Left lung (tissue), 10 donors: ENCODE data around the gene SH3PXD2B. TPM values are rescaled to one million over a fixed set of nuclear protein-coding genes. Genes with fewer than 3 reads are reported as not detected.

Source experiments
- ATAC-seq: fragments of 200-7000 bp; cut with Tn5 transposase; one replicate; pipeline ENCODE4 v1.9.1; 2020; ENCODE audit warnings: moderate library complexity
- DNase-seq, 4 donors: peaks; one replicate each; pipeline ENCODE4 v3.0.0-alpha.2; 2013 to 2020
- H3K27ac ChIP-seq, 2 donors: fragments of 200-600 bp; sonication (generic) in 1 of 2; one replicate each; pipeline versions ENCODE4 v1.5.0 to v1.8.0; 2020 to 2021
- H3K27me3 ChIP-seq, 2 donors: fragments of 200-600 bp; sonication (generic) in 1 of 2; one replicate each; pipeline versions ENCODE4 v1.5.0 to v1.8.0; 2020 to 2021
- H3K36me3 ChIP-seq, 2 donors: fragments of 200-600 bp; sonication (generic) in 1 of 2; one replicate each; pipeline versions ENCODE4 v1.5.0 to v1.8.0; 2020 to 2021
- H3K4me1 ChIP-seq, 2 donors: fragments of 200-600 bp; one replicate each; pipeline ENCODE4 v1.8.0; 2021
- H3K4me3 ChIP-seq, 2 donors: fragments of 200-600 bp; sonication (generic) in 1 of 2; one replicate each; pipeline versions ENCODE4 v1.5.0 to v1.8.0; 2020 to 2021; ENCODE audit warnings: mild to moderate bottlenecking in 1 of 2
- H3K9me3 ChIP-seq, 2 donors: fragments of 200-600 bp; sonication (generic) in 1 of 2; one replicate each; pipeline versions ENCODE4 v1.5.0 to v1.8.0; 2020 to 2021
- intact Hi-C, 2 donors: fragments of 100-400 bp; cut with DNase I; formaldehyde crosslinking; loops; one replicate each; pipeline versions ENCODE4 v1.11.2 to v1.14.2; 2022
- polyA plus RNA-seq, 6 donors: library from polyadenylated mRNA; unstranded; fragments of 120-200 nt; gene quantifications; one replicate each; pipeline ENCODE4 v1.2.1, GENCODE V29; 2013; ENCODE audit not compliant: insufficient read length in 6 of 6
- total RNA-seq, 2 donors: library from RNA; stranded (reverse); fragmentation: NEBNext Ultra II Directional; extraction: Animal tissue kit (Norgen Biotek cat#: 25700); gene quantifications; one replicate each; pipeline ENCODE4 v1.2.1, GENCODE V29; 2021
- TF ChIP-seq, protein P1 (sequence below), 2 donors: fragments of 200-600 bp; sonication (generic) in 1 of 2; IDR thresholded peaks; one replicate each; pipeline versions ENCODE4 v1.5.0 to v1.8.0; 2021; ENCODE audit warnings: antibody characterized with exemption in 2 of 2
- donor health status: DM: no; HTN: yes; CAD: no.
- donor health status: DM: no; HTN: no; CAD: no.

The SH3PXD2B gene
- total and polyA plus RNA-seq, 8 donors = 35.4 to 57.5 (median 43.8) TPM

DNA sequence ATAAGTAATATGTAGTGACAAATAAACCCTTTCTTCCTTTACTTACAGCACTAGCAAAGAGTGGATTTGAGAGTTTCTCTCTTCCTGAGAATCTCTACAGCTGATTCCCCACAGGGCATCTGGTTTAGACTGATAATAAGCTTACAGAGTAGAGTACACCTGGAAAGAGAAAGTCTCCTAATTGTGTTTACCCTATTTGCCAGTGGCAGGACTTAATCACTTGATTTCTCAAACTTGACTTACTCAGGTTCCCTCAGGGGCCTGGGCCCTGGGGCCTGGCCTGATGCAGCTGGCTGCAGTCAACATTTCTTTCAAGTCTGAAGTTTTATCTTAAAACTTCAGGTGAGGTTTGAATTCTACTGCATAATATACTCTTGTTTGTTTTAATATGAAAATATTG, 132.7 kb downstream of the SH3PXD2B start:
- intact Hi-C loops = no loop called here
- Histone ChIP-seq H3K27me3 (no peaks in the 10 kb centered on the region), H3K9me3 (no peaks in the 10 kb centered on the region), H3K4me1 (no peaks in the 10 kb centered on the region), H3K36me3 (no peaks in the 10 kb centered on the region), H3K4me3 (no peak overlapping the region), H3K27ac (no peak overlapping the region)
- TF ChIP-seq, protein P1, sequence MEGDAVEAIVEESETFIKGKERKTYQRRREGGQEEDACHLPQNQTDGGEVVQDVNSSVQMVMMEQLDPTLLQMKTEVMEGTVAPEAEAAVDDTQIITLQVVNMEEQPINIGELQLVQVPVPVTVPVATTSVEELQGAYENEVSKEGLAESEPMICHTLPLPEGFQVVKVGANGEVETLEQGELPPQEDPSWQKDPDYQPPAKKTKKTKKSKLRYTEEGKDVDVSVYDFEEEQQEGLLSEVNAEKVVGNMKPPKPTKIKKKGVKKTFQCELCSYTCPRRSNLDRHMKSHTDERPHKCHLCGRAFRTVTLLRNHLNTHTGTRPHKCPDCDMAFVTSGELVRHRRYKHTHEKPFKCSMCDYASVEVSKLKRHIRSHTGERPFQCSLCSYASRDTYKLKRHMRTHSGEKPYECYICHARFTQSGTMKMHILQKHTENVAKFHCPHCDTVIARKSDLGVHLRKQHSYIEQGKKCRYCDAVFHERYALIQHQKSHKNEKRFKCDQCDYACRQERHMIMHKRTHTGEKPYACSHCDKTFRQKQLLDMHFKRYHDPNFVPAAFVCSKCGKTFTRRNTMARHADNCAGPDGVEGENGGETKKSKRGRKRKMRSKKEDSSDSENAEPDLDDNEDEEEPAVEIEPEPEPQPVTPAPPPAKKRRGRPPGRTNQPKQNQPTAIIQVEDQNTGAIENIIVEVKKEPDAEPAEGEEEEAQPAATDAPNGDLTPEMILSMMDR (IDR thresholded peaks at IDR 0.05) = no peak
- ATAC-seq = no peak
- DNase-seq = no peak

DNA sequence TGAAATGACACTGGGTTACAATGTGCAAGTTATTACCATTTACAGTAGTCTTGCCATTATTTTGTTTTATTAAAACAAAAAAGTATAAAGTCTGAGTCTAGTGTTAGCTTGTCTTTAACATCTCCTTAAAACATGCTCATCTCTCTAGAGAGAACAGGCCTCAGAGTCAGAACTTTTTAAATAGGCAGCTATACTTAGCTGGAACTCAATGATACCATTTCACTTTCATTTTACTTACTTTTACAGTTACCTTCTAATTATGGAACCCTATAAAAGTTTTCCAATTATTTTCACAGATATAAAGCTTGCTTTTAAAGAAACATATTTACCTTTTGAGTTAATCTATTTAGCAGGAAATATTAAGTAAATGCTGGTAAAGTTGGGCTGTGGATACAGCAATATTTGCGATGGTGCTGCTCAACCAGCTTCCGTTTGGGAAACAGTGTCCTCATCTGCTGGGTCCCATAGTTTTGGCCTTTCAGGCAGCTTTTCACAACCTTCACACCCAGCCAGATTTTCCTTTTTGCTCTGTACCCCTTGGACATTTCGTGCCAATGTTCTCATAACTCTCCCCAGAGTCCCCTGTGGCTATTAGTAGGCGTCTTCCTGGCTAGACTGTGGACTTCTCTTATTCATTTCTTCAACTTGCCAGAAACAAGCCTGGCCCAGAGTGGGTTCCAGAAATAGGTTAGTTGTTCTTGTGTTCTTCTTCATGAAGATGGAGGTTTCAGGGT, 134.4 kb downstream of the SH3PXD2B start:
- TF ChIP-seq, protein P1 (IDR thresholded peaks at IDR 0.05) = no peak
- no peak for ATAC-seq
- Histone ChIP-seq H3K27ac (no peak overlapping the region), H3K27me3 (no peaks in the 10 kb centered on the region), H3K4me3 (no peak overlapping the region), H3K36me3 (no peaks in the 10 kb centered on the region), H3K9me3 (no peaks in the 10 kb centered on the region), H3K4me1 (no peaks in the 10 kb centered on the region)
- intact Hi-C loops = no loop called here
- DNase-seq = no peak

DNA sequence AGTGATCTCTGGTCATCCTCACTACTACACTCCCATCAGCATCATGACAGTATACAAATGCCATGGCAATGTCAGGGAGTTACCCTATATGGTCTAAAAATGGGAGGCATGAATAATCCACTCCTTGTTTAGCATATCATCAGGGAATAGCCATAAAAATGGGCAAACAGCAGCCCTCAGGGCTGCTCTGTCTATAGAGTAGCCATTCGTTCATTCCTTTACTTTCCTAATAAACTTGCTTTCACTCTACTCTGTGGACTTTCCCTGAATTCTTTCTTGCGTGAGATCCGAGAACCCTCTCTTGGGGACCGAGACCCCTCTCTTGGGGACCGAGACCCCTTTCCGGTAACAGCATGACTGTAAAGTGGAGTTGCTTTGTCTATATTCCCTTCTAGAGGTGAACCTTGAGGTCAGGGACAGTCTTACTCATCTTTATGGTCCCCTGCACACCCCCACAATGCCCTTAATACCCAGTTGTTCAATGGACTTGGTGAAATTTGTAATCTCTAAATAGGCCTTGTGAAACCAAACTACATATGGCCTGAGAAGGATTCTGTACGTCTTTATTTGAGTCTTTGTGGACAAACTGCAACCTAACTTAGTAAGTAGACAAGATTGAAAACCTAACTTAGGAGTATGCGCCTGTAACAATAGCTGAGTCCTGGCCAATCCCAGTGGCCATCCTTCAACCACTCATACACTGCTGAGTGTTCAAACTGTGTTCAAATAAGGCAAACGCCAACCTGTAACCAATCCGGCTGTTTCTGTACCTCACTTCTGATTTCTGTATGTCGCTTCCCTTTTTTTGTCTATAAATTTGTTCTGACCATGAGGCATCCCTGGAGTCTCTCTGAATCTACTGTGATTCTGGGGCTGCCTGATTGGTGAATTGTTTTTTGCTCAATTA, 138.5 kb downstream of the SH3PXD2B start:
- DNase-seq = no peak
- Histone ChIP-seq H3K9me3 (no peaks in the 10 kb centered on the region), H3K36me3 (no peaks in the 10 kb centered on the region), H3K4me3 (no peak overlapping the region), H3K27ac (no peak overlapping the region), H3K4me1 (no peaks in the 10 kb centered on the region), H3K27me3 (no peaks in the 10 kb centered on the region)
- ATAC-seq = no peak
- intact Hi-C loops = no loop called here
- TF ChIP-seq, protein P1 (IDR thresholded peaks at IDR 0.05) = no peak

DNA sequence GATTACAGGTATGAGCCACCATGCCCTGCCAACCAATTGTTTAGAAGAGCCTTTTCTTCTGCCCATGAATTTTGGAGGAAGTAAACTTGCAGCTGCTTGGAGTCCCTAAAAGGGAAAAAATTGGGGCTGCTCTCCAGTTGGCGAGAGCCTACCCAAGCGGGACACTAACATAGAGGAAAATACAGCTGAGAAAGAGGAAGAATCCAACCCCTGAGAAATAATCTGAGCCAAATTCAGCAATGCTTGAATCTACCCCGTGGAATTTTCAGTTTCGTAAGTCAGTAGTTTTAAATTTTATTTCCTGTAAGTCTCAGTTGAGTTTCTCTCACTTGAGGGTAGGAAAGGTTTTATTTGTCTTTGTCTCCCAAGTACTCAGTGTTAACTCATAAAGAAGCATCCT, 140.4 kb downstream of the SH3PXD2B start:
- intact Hi-C loops = no loop called here
- ATAC-seq (no peak), DNase-seq (no peak)
- TF ChIP-seq, protein P1 (IDR thresholded peaks at IDR 0.05) = no peak
- H3K4me1 ChIP-seq = no peaks in the 10 kb centered on the region
- H3K36me3 ChIP-seq = no peaks in the 10 kb centered on the region
- no peaks in the 10 kb centered on the region for H3K9me3 ChIP-seq
- no peaks in the 10 kb centered on the region for H3K27me3 ChIP-seq
- H3K27ac ChIP-seq = no peak overlapping the region
- no peak overlapping the region for H3K4me3 ChIP-seq

DNA sequence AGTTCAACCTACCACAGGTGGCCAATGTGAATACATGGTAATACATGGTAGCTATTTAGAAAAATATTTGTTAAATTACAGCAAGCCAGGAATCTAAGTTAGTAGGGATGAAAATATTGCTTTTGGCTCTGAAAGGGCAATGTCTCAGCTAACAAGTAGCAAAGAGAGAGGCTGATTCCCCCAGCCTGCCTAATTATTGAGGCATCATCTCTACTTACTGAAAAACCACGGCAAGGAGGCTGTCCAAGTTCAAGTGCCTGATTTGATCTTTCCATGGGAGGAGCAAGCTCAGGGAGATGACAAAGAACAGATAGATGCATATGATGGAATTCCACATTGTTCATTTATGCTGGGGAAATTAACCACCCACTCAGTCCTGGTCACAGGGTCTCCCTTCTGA, 142.0 kb downstream of the SH3PXD2B start:
- intact Hi-C loops = no loop called here
- DNase-seq (no peak), ATAC-seq (no peak)
- Histone ChIP-seq H3K27me3 (no peaks in the 10 kb centered on the region), H3K4me3 (no peak overlapping the region), H3K9me3 (no peaks in the 10 kb centered on the region), H3K36me3 (no peaks in the 10 kb centered on the region), H3K27ac (no peak overlapping the region), H3K4me1 (no peaks in the 10 kb centered on the region)
- TF ChIP-seq, protein P1 (IDR thresholded peaks at IDR 0.05) = no peak
